CD4-positive, alpha-beta T cell (primary cell): ENCODE results near the gene ALDH18A1. TPM values are rescaled to one million over a fixed set of nuclear protein-coding genes. Genes with fewer than 3 reads are reported as not detected.

Experiments used
- ATAC-seq: fragments of 200-7000 bp; cut with Tn5 transposase; one replicate; pipeline ENCODE4 v1.10.0; 2022; ENCODE audit warnings: mild to moderate bottlenecking; ENCODE audit not compliant: poor library complexity
- CTCF ChIA-PET: fragments of 350-600 bp; sonication (Branson Sonifier 250); formaldehyde crosslinking; loops from one replicate; lab custom pipeline; 2021; ENCODE audit warnings: antibody characterized with exemption, inconsistent platforms; lab: Charles Lee
- POLR2A ChIA-PET: fragments of 350-600 bp; sonication (Branson Sonifier 250); formaldehyde crosslinking; loops from one replicate; lab custom pipeline; 2021; ENCODE audit warnings: antibody characterized with exemption, inconsistent platforms; lab: Charles Lee
- DNase-seq, 14 experiments: peaks; one replicate each; pipeline ENCODE4 v3.0.0-alpha.2; 2013 to 2020; ENCODE audit warnings: mixed read lengths in 2 of 14
- H3K27ac ChIP-seq, 2 donors: one replicate each; pipeline versions ENCODE4 v1.5.1 to v1.7.0; 2013; ENCODE audit warnings: low read length in 2 of 2, low read depth in 1 of 2, mild to moderate bottlenecking in 1 of 2
- H3K27me3 ChIP-seq, 2 experiments: 1 replicate in 1 of 2; 2 replicates in 1 of 2; pipeline versions ENCODE4 v1.6.1 to v1.7.0; 2013; ENCODE audit warnings: low read length in 2 of 2, control low read depth in 1 of 2, mild to moderate bottlenecking in 1 of 2, moderate library complexity in 1 of 2; ENCODE audit not compliant: insufficient read depth in 2 of 2, control insufficient read depth in 1 of 2
- H3K36me3 ChIP-seq: one replicate; pipeline ENCODE4 v1.6.1; 2013; ENCODE audit warnings: low read length, control low read depth; ENCODE audit not compliant: insufficient read depth
- H3K4me1 ChIP-seq: one replicate; pipeline ENCODE4 v1.6.1; 2013; ENCODE audit warnings: low read length, control low read depth; ENCODE audit not compliant: insufficient read depth
- H3K4me3 ChIP-seq: one replicate; pipeline ENCODE4 v1.5.1; 2013; ENCODE audit warnings: mild to moderate bottlenecking, low read length, moderate library complexity
- H3K9me3 ChIP-seq, 2 experiments: 1 replicate in 1 of 2; 2 replicates in 1 of 2; pipeline versions ENCODE4 v1.6.1 to v1.7.0; 2013; ENCODE audit warnings: low read length in 2 of 2, mild to moderate bottlenecking in 2 of 2, control low read depth in 1 of 2, moderate library complexity in 1 of 2; ENCODE audit not compliant: control insufficient read depth in 1 of 2, insufficient read depth in 1 of 2
- H3K27ac Mint-ChIP-seq: one replicate; pipeline ENCODE4 v1.8.0; 2020; ENCODE audit warnings: mixed read lengths
- H3K27me3 Mint-ChIP-seq: one replicate; pipeline ENCODE4 v1.8.0; 2021; ENCODE audit warnings: mixed read lengths
- H3K36me3 Mint-ChIP-seq: one replicate; pipeline ENCODE4 v1.8.0; 2021; ENCODE audit warnings: low read depth, mixed read lengths
- H3K4me1 Mint-ChIP-seq: one replicate; pipeline ENCODE4 v1.8.0; 2021; ENCODE audit warnings: low read depth, mixed read lengths
- H3K4me3 Mint-ChIP-seq: one replicate; pipeline ENCODE4 v1.8.0; 2020; ENCODE audit warnings: mild to moderate bottlenecking, mixed read lengths
- H3K9me3 Mint-ChIP-seq: one replicate; pipeline ENCODE4 v1.8.0; 2020; ENCODE audit warnings: mixed read lengths
- intact Hi-C, 2 experiments: fragments of 100-400 bp; cut with DNase I in 1 of 2; cut with micrococcal nuclease in 1 of 2; formaldehyde crosslinking; loops; one replicate each; pipeline versions ENCODE4 v1.15.1 to v1.9.0; 2023 to 2025; cut with DNase I, micrococcal nuclease
- total RNA-seq, 174 experiments: library from RNA in 2 of 174; stranded (reverse) in 2 of 174; gene quantifications; one replicate each; pipeline ENCODE4 v1.2.3 and lab custom pipeline; 2021 to 2026
- TF ChIP-seq, protein P1 (sequence below): fragments of 200-600 bp; IDR thresholded peaks from one replicate; pipeline ENCODE4 v1.8.0; 2022; ENCODE audit warnings: antibody characterized with exemption, mild to moderate bottlenecking

The ALDH18A1 gene
- total RNA-seq, 2 experiments from 2014 or later: 9.6 to 12.6 TPM

GRCh38 chr10:95600158-95600557, 56.4 kb downstream of the ALDH18A1 start:
- ChIA-PET CTCF (interaction anchor here (1.3 kb wide), 1 partner anchor 170 kb away, joined by 3 read pairs; no protein-coding TSS in a partner anchor), POLR2A (no interaction called here)
- Histone ChIP-seq H3K27ac (no peak overlapping the region), H3K36me3 (no peaks in the 10 kb centered on the region), H3K4me1 (no peaks in the 10 kb centered on the region), H3K27me3 (peaks cover 0 to 2% of the 10 kb centered on the region in 2 experiments), H3K9me3 (no peaks in the 10 kb centered on the region), H3K4me3 (no peak overlapping the region)
- H3K4me1 Mint-ChIP-seq: no peaks in the 10 kb centered on the region
- TF ChIP-seq, protein P1, sequence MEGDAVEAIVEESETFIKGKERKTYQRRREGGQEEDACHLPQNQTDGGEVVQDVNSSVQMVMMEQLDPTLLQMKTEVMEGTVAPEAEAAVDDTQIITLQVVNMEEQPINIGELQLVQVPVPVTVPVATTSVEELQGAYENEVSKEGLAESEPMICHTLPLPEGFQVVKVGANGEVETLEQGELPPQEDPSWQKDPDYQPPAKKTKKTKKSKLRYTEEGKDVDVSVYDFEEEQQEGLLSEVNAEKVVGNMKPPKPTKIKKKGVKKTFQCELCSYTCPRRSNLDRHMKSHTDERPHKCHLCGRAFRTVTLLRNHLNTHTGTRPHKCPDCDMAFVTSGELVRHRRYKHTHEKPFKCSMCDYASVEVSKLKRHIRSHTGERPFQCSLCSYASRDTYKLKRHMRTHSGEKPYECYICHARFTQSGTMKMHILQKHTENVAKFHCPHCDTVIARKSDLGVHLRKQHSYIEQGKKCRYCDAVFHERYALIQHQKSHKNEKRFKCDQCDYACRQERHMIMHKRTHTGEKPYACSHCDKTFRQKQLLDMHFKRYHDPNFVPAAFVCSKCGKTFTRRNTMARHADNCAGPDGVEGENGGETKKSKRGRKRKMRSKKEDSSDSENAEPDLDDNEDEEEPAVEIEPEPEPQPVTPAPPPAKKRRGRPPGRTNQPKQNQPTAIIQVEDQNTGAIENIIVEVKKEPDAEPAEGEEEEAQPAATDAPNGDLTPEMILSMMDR: no peak
- intact Hi-C loops: loop anchor here (2.0 to 10.0 kb wide), 3 partner anchors 353 to 468 kb away; no protein-coding TSS in a partner anchor
- DNase-seq: no peak
- no peak overlapping the region for H3K27ac Mint-ChIP-seq
- H3K4me3 Mint-ChIP-seq: no peak overlapping the region
- H3K27me3 Mint-ChIP-seq: peaks cover 11% of the 10 kb centered on the region
- H3K36me3 Mint-ChIP-seq: peaks cover 3% of the 10 kb centered on the region
- no peaks in the 10 kb centered on the region for H3K9me3 Mint-ChIP-seq
- no peak for ATAC-seq

- CTCF ChIA-PET: interaction anchor here (1.0 kb wide), 1 partner anchor 168 kb away, joined by 4 read pairs; no protein-coding TSS in a partner anchor
- TF ChIP-seq, protein P1: no peak
- no peak for ATAC-seq
- Histone ChIP-seq H3K4me1 (no peaks in the 10 kb centered on the region), H3K4me3 (no peak overlapping the region), H3K27ac (no peak overlapping the region), H3K36me3 (no peaks in the 10 kb centered on the region), H3K9me3 (no peaks in the 10 kb centered on the region), H3K27me3 (peaks cover 0 to 5% of the 10 kb centered on the region in 2 experiments)
- no peak for DNase-seq
- Mint-ChIP-seq H3K27me3 (peaks cover 15% of the 10 kb centered on the region), H3K27ac (no peak overlapping the region), H3K4me1 (no peaks in the 10 kb centered on the region), H3K36me3 (no peaks in the 10 kb centered on the region), H3K4me3 (no peak overlapping the region), H3K9me3 (no peaks in the 10 kb centered on the region)
- POLR2A ChIA-PET: no interaction called here
- intact Hi-C loops: no loop called here
These were observed 58.7 kb downstream of the ALDH18A1 start for GRCh38 chr10:95597788-95598187.

DNA sequence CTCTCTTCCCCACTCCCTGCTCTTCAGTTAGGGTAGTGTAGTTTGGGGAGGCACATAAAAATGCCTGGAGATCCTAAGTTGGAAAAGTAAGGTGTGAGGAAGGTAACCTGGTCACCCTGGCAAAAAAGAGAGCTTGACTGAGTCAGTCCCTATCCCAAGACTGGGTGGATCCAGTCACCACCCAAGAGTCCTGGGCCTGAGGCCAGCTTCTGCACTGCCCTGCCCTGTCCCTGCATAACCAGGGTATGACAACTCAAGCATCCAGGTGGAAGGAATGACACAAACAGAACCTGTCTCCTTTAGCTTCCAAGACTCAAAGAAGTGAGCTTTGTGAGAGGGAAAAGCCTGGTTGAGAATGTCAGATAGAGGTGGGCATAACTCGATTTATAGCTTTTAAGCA, 68.5 kb downstream of the ALDH18A1 start:
- Mint-ChIP-seq H3K9me3 (no peaks in the 10 kb centered on the region), H3K4me1 (no peaks in the 10 kb centered on the region), H3K27me3 (peaks cover 2% of the 10 kb centered on the region), H3K36me3 (no peaks in the 10 kb centered on the region), H3K27ac (no peak overlapping the region), H3K4me3 (no peak overlapping the region)
- Histone ChIP-seq H3K4me3 (no peak overlapping the region), H3K36me3 (no peaks in the 10 kb centered on the region), H3K27ac (no peak overlapping the region), H3K4me1 (no peaks in the 10 kb centered on the region), H3K9me3 (no peaks in the 10 kb centered on the region), H3K27me3 (no peaks in the 10 kb centered on the region)
- TF ChIP-seq, protein P1: no peak
- no peak for DNase-seq
- POLR2A ChIA-PET: no interaction called here
- no peak for ATAC-seq
- CTCF ChIA-PET: no interaction called here
- intact Hi-C loops: no loop called here
